ENCODE data around the gene VSNL1.

The VSNL1 gene

DNA sequence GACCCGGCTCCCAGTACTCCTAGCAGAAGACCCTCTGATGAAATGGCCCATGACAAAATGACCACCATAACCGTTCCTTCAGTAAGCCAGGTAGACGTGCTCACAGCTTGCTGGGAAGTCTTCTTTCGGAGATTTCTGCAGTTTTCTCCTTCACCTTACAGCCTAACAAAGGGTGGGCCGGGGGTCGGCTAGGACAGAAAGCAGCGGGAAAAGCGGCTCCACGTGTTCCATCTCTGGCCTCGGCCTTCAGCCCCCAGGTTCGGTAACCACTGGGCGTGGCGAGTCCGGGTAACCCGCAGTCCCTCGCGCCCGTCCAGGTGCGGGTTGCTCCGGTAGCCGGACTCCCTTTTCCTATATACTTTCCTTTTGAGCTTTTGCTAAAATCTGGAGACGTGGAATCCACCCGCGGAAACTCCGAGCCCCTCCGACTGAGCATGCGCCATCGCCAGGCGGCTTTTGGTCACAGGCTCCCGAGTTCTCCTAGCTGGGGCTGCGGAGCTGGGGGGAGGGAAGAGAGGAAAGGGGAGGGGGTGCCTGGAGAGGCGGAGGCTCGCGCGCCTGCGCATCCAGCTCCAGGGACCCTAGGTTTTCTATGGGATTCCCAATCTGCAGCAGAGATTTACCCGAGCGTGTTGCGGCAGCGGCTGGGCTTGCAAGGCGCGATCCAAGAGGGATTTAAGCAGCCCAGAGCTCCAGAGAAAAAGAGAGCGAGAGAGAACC is at the start of gene VSNL1:
VSNL1 (plus strand) TSS at position 604 of the 720 bp plus-strand sequence. CDS start 51,379 bp downstream, outside the sequence.
- DNase-seq (ENCODE audit: low spot score): peak; percentile 47

DNA sequence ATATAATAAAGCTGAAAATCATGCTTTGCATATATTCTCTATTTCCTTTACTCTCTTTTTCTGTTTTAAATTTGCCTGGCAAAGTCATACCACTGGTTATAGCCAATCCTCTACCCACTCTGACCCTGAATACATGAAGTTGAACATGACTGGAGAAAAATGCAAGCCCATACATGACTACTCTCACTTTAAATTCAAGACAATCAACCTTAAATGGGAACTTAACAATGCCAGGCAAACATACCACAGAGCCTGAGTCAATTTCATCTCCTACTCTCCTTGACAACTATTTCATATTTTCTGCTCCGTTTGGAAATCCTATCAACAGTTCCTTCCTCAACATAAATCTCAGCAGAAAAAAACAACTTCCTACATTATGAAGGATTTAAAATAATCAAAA is 44.9 kb upstream of the VSNL1 start:
- no peak for DNase-seq (ENCODE audit: low spot score)

DNA sequence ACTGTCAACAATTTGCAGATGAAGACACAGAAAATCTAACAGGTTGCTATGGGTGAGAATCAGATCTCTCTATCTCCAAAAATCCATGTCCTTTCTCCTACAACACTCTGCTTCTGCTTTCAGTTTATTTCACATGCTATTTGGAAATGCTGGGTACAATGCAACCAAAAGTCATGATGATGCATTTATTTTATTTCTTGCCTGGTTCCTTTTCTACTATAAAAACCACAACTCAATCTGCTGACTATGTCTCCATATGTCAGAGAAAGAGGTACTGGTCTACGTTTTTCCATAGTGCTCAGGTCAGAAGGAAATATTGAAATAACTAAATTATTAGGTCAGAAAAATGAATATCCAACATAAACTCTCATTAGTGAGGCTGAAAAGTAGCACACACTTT is 42.8 kb upstream of the VSNL1 start:
- DNase-seq (ENCODE audit: low spot score): no peak

DNA sequence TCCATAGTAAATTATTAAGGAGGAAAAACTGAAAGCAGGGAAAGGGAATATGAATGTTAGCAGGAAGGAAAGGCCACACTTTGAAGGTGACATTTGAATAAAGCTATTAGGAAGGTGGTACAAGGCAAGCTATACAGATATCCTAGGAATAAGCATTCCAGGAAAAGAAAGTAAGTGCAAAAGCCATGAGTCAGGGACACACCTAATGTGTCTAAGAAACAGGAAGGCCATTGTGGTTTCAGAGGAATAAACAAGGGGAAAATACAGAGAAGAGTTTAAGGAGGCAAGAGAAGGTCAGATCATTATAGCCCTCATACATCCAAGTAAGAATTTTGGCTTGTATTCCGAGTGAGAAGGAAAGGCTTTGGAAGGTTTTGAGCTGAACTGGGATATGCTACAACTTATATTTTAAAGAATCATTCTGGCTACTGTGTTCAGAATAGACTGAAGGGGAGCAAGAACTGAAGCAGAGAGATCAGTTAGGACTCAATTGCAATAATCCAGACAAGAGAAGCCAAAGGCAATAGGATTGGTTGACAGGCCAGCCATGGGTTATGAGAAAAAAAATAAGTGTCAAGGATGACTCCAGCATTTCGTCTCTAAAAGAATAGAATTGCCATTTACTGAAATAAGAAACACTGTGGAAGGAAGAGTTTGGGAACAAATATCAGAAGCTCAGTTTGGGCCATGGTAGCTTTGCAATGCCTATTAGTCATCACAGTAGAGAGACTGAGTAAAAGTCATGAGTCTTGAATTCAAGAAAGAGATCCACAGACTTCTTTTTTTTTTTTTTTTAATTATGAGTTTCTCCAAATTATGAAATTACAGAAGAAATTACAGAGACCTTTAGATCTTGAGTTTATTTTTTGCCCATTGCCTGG is 33.5 kb upstream of the VSNL1 start:
- DNase-seq (ENCODE audit: low spot score): peak; percentile 7

DNA sequence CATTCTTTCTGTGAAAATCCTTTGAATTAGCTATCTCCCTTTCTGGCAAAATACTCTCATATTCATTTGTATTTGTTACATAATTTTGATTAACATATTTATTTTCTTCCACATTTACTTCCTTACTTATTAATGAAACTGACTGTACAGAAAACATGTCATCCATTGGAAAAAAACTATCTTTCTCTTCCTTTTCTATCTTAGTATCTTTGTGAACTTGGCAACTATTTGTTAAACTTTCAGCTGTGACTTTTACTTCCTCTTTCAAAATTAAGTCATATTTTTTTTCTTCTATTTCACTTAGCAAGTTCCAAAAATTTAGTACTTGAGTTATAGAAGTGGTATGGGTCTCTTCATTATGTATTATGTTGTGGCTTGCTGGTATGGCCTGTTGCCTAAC is 24.8 kb upstream of the VSNL1 start:
- DNase-seq (ENCODE audit: low spot score): no peak

DNA sequence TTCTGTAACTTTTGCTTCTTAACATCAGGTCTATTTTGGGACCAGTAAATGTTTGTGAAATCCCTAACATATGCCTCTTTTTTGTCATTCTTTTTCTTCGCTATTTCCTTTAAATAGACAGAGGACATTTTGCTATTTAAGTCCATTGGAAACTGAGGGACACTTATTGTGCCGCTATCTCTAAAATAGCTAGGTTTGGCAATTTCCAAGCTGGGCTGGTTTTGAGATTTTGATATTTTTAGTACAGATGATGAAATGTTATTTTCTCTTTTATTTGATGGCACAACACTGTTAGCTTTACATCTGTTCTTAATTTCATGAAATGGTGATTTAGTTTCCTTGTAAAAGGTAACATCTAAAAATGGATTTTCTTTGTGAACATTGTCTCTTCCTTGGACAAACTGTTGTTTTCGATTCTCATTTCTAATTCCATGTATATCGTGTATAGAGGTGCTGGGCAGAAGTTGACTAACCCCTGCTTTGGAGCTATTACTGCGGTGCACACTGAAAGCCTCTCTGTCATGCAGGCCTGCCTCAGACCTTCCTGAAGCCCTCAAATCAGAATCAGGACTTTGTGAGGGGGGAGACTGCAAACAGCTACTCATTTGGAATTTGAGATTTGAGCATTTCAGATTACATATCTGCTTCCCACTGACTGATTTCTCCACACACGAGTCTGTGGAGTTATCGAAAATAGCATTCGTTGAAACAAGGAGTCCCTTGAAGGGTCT is 22.9 kb upstream of the VSNL1 start:
- no peak for DNase-seq (ENCODE audit: low spot score)

DNA sequence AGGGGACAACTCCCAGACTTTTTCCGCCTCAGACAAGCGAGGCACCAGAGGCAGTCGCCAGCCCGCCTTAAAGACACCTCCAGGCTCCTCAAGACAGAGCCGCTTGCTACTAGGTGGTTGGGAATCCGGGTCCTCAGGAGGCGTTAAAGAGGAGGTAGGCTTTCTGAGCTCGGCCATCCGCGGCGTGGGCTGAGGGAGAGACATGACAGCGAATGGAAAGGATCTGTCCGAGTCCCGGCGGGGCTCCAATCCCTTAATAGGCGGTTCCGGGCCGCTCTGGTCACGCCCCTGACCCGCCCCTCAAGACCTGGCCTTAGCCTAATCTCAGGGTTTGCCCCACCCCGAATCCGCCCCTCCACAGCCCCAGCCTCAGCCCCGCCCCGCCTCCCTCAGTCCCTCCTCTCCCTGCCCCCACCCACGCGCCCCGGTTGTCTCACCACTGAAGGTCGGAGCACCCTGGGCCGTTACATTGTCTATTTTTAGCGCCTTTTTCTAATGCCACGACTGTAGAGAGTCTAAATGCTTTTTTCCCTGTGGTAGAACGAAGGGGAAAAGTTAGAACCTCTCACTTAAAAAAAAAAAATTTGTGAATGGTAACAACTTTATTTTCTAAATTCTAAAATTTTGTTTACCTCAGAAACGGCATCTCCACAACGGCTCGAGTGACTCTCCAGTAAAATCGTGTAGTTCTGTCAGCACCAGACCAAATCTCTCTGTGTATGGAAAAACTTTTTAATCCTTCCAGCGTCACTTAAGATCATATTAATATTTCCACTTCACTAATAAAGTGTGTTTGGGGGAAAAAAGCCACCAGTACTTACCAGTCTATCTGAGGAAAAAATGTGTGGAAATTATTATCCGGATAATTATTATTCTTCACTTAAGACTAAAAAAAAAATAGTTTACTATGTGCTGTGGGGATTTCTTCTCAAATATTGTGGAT is 22.0 kb upstream of the VSNL1 start, which contains the start of gene RAD51AP2:
RAD51AP2 (minus strand) TSS at position 229 of the 943 bp plus-strand sequence; CDS start at position 204, 25 bp downstream.
- peak; percentile 42 for DNase-seq (ENCODE audit: low spot score)

- no peak for DNase-seq (ENCODE audit: low spot score)
Measured at GRCh38 chr2:17519486-17519885, 21.0 kb upstream of the VSNL1 start.

DNA sequence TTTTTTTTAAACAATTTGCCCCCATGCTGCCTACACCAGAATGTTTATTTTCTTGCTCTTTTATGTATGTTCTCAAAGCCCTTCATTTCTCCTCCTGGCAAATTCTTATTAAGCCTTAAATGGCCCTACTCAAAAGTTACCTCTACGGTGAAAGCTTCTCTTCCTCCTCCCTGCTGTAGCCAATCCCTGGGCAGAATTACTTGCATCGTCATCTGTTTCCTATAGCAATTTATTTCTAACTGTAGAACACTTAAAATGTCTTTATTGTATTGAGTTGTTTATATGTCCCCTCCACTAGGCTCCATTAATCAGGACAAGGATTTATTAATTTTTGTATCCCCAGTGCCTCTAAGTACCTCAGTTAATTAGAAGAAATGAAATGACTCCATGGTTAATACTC is 19.7 kb upstream of the VSNL1 start:
- no peak for DNase-seq (ENCODE audit: low spot score)

DNA sequence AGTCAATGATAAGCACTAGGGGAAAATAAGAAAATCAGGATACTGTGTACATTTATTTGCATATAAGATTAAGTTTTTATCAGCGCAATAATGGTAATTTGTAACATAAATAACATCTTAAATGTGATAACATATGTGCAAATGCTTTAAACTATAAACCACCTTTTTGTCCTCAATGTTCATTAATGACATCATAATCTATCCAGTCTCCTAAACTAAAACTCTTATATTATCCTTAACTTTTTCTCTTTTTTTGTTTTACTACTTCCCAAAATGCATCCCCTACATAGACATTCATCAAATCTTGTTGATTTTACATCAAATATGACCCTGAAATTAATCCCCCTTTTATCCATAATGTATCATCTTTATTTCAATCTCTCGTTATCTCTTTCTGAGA is 18.9 kb upstream of the VSNL1 start:
- no peak for DNase-seq (ENCODE audit: low spot score)

DNA sequence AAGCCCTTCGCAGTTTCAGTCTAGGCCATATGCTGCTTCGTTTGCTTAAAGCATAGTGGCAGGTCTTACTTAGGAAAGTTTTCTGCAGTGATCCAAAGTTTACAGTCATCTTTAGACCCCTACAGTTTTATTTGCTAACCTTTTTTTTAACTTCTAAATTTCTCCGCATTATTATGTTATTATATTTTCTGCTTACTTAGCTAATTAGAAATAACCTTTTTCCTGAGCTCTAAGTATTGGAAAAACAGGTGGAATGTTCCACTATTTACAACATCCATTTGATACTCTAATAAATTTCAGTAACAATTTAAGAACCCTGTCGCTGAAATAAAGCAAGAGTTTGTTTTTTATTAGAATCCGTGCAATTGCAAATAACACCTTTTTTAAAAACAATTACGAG is 18.2 kb upstream of the VSNL1 start:
- DNase-seq (ENCODE audit: low spot score): no peak

GRCh38 chr2:17529771-17530170 is 10.7 kb upstream of the VSNL1 start:
- no peak for DNase-seq (ENCODE audit: low spot score)

DNA sequence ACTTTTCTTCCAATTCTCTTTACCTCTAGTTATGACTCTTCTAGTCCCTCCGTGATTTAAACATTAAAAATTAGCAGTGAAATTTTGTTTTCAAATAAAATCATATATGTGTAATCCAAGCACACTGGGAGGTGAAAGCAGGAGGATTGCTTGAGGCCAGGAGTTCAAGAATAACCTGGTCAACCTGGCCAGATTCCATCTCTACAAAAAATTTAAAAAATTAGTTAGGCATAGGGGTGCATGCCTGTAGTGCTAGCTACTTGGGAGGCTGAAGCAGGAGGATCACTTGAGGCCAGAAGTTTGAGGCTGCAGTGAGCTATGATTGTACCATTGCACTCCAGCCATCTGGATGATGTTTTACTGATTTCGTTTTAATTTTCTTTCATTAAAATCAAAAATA is 7.0 kb upstream of the VSNL1 start:
- DNase-seq (ENCODE audit: low spot score): no peak

DNA sequence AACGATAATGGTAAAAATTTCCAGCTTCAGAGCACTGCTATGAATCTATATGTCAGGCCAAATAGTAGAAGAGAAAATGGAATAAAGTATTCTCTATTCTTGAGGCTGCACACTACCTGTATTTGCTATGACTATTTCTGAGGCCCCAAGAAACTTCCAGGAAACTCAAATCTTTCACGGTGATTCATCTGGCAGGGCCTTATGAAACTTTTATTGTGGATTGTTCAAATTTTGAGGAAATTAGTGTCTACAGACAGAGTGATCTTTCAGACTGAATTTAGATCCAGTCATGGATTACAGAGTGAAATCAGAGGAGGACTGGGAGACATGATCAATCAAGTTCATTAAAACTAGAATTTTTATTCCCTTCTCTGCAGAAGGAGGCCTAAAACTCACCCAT is 4.1 kb upstream of the VSNL1 start:
- DNase-seq (ENCODE audit: low spot score): no peak

GRCh38 chr2:17538022-17538843 is 2.3 kb upstream of the VSNL1 start:
- DNase-seq (ENCODE audit: low spot score): no peak

GRCh38 chr2:17538844-17539554 is 1.5 kb upstream of the VSNL1 start:
- DNase-seq (ENCODE audit: low spot score): peak; percentile 51

DNA sequence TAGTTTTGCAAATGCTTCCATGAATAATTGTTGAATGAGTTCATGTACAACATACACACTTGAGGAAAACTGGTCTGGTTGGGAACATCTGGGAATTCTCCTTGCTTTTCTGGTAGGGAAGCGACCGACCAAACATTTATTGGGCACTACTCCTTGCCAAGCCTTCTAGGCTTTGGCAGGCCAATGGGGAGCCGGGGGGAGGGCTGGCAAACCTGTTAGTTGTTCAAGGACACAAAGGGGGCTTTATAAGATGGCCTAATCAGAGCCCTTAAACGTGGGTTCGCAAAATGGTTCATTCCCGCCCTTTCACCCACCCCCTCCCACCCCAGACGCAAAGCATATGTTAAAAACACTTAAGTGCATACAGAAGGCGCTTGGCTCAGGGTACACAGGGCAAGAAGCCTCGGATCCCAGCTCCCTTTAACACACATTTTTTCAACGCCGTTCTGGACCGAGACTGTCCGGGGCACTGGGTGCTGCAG is 844 bp upstream of the VSNL1 start:
- DNase-seq (ENCODE audit: low spot score): no peak

GRCh38 chr2:17540813-17541530 is 476 bp downstream of the VSNL1 start:
- no peak for DNase-seq (ENCODE audit: low spot score)

GRCh38 chr2:17541531-17541950 is 1.0 kb downstream of the VSNL1 start:
- DNase-seq (ENCODE audit: low spot score): no peak

Data from kidney capillary endothelial cell (primary cell).